OCI-LY7 (cell line): ENCODE data around the gene PDZD2.

ENCODE experiments used
- CTCF ChIP-seq: fragments of 200-600 bp; sonication (generic); conservative IDR thresholded peaks from 2 replicates; pipeline ENCODE4 v1.5.1; 2014; ENCODE audit warnings: mild to moderate bottlenecking, antibody characterized with exemption, low read length, moderate library complexity, mixed read lengths
- EZH2phosphoT487 ChIP-seq: fragments of 200-600 bp; sonication (generic); IDR thresholded peaks from 2 replicates; pipeline ENCODE4 v1.6.1; 2018; ENCODE audit warnings: low read depth, borderline replicate concordance, mild to moderate bottlenecking, mixed run types, antibody characterized with exemption, low read length, moderate library complexity, mixed read lengths

- TF ChIP-seq CTCF (no peak), EZH2phosphoT487 (no peak)
Measured at GRCh38 chr5:31800351-31800750, 161.4 kb downstream of the PDZD2 start.
